Endothelial cell of umbilical vein (primary cell): ENCODE results near the gene SP9. TPM values are rescaled to one million over a fixed set of nuclear protein-coding genes. Genes with fewer than 3 reads are reported as not detected.

Experiments used
- BruUV-seq: library from RNA; stranded (reverse); fragments of 400-500 nt; replicated peaks from 2 replicates; lab custom pipeline; 2021; lab: Mats Ljungman, UMichigan
- CTCF ChIA-PET: fragments of 300-600, 350-600 bp; sonication (Branson Sonifier 250); formaldehyde crosslinking; loops from one replicate; lab custom pipeline; 2021; ENCODE audit warnings: antibody characterized with exemption, inconsistent platforms; lab: Charles Lee
- POLR2A ChIA-PET: fragments of 300-600, 350-600 bp; sonication (Branson Sonifier 250); formaldehyde crosslinking; loops from one replicate; lab custom pipeline; 2021; ENCODE audit warnings: antibody characterized with exemption, inconsistent platforms; lab: Charles Lee
- DNase-seq: peaks from one replicate; pipeline ENCODE4 v3.0.0-alpha.2; 2011; ENCODE audit warnings: low read depth, low spot score
- FAIRE-seq: peaks from 2 replicates; lab custom pipeline; 2011; peaks lifted over from hg19 to GRCh38; lab: Jason Lieb, UNC
- H2AFZ ChIP-seq: 2 replicates; pipeline ENCODE4 v1.6.0; 2012; ENCODE audit warnings: low read depth, low read length, control low read depth, inconsistent platforms
- H3K27ac ChIP-seq: 2 replicates; pipeline ENCODE4 v1.5.1; 2011; ENCODE audit warnings: low read depth, mild to moderate bottlenecking, control low read depth, low read length, moderate library complexity; ENCODE audit not compliant: insufficient read depth
- H3K27me3 ChIP-seq, 2 experiments: 2 replicates each; pipeline versions ENCODE4 v1.6.0 to v1.6.1; 2011; ENCODE audit warnings: low read length in 2 of 2, mixed read lengths in 1 of 2; ENCODE audit not compliant: control insufficient read depth in 2 of 2, insufficient read depth in 2 of 2
- H3K36me3 ChIP-seq, 2 experiments: 2 replicates in 1 of 2; 3 replicates in 1 of 2; pipeline ENCODE4 v1.5.1; 2011; ENCODE audit warnings: low read length in 2 of 2, mild to moderate bottlenecking in 1 of 2, moderate library complexity in 1 of 2; ENCODE audit not compliant: control insufficient read depth in 2 of 2, insufficient read depth in 2 of 2; ENCODE audit errors: extremely low read depth in 1 of 2
- H3K4me1 ChIP-seq: 3 replicates; pipeline ENCODE4 v1.5.1; 2011; ENCODE audit warnings: mild to moderate bottlenecking, low read length; ENCODE audit not compliant: control insufficient read depth, insufficient read depth; ENCODE audit errors: extremely low read depth
- H3K4me2 ChIP-seq: 2 replicates; pipeline ENCODE4 v1.6.1; 2011; ENCODE audit warnings: low read length, control low read depth, mixed read lengths; ENCODE audit not compliant: insufficient read depth
- H3K4me3 ChIP-seq, 3 experiments: fragments of 200-600 bp in 1 of 3; sonication (generic), shearing (Covaris generic) in 1 of 3; replicated peaks in 1 of 3; 2 replicates each; pipeline ENCODE4 v1.5.1; 2011 to 2016; ENCODE audit warnings: control low read depth in 3 of 3, low read length in 3 of 3, mild to moderate bottlenecking in 2 of 3, inconsistent platforms in 1 of 3, low read depth in 1 of 3, moderate library complexity in 1 of 3; ENCODE audit not compliant: insufficient read depth in 1 of 3
- H3K79me2 ChIP-seq: 2 replicates; pipeline ENCODE4 v1.6.0; 2012; ENCODE audit warnings: low read length, inconsistent platforms; ENCODE audit not compliant: control insufficient read depth, insufficient read depth
- H3K9ac ChIP-seq: replicated peaks from 2 replicates; pipeline ENCODE3; 2011; ENCODE audit warnings: low read length, control low read depth; ENCODE audit not compliant: insufficient read depth; ENCODE audit errors: extremely low read depth
- H3K9me1 ChIP-seq: replicated peaks from 3 replicates; pipeline ENCODE4 v1.6.0; 2011; ENCODE audit warnings: mild to moderate bottlenecking, low read length; ENCODE audit not compliant: control insufficient read depth, insufficient read depth; ENCODE audit errors: extremely low read depth
- H3K9me3 ChIP-seq: replicated peaks from 2 replicates; pipeline ENCODE4 v1.5.1; 2012; ENCODE audit warnings: low read length, inconsistent platforms; ENCODE audit not compliant: control insufficient read depth, insufficient read depth
- H4K20me1 ChIP-seq: replicated peaks from 2 replicates; pipeline ENCODE3; 2011; ENCODE audit warnings: mild to moderate bottlenecking, low read length; ENCODE audit not compliant: control insufficient read depth, insufficient read depth; ENCODE audit errors: extremely low read depth
- EZH2 ChIP-seq: IDR thresholded peaks from 2 replicates; pipeline ENCODE4 v1.6.1; 2012; ENCODE audit warnings: borderline replicate concordance, low read depth, mild to moderate bottlenecking, moderate library complexity, low read length, inconsistent platforms; ENCODE audit not compliant: severe bottlenecking
- MYC ChIP-seq: IDR thresholded peaks from one replicate; pipeline ENCODE4 v1.6.1; 2011; ENCODE audit warnings: mild to moderate bottlenecking, low read depth, low read length
- POLR2A ChIP-seq: IDR thresholded peaks from 2 replicates; pipeline ENCODE4 v1.6.1; 2012; ENCODE audit warnings: low read depth, mild to moderate bottlenecking, control low read depth, low read length
- dilution Hi-C: fragments of 300-500 bp; cut with MboI; formaldehyde crosslinking; loops from one replicate; pipeline ENCODE4 v1.15.0; 2019; ENCODE audit warnings: low sequenced_read_pairs; ENCODE audit not compliant: extremely low pct_ligation_motif_present
- intact Hi-C: fragments of 100-400 bp; cut with micrococcal nuclease; formaldehyde crosslinking; loops from one replicate; pipeline ENCODE4 v1.10.0; 2022
- polyA plus RNA-seq, 4 experiments: library from polyadenylated mRNA; depleted of rRNA in 3 of 4; stranded (reverse) in 3 of 4; unstranded in 1 of 4; fragments of >200 nt; gene quantifications; 2 replicates each; pipeline versions ENCODE4 v1.2.1 to v1.2.3, GENCODE V29; 2011 to 2012; ENCODE audit warnings: missing spikeins in 1 of 4
- total RNA-seq: library from RNA; stranded (reverse); gene quantifications from 2 replicates; pipeline ENCODE4 v1.2.3, GENCODE V29; 2021

SP9 gene
- total and polyA plus RNA-seq, 2 donors (not counting 3 experiments of a cell fraction or from before 2014, with no cell fraction given): not detected

- TF ChIP-seq EZH2: peak; percentile 32
- no peak for TF ChIP-seq POLR2A
- Histone ChIP-seq H3K4me2 (peak overlapping the region; percentile 36), H3K36me3 (no peaks in the 10 kb centered on the region), H3K79me2 (no peaks in the 10 kb centered on the region), H2AFZ (peak overlapping the region; percentile 8), H3K9me1 (no peaks in the 10 kb centered on the region), H3K4me3 (peak overlapping the region in 1 of 3 experiments; percentile 15), H3K4me1 (peaks cover 37% of the 10 kb centered on the region), H3K9me3 (no peaks in the 10 kb centered on the region), H3K9ac (no peak overlapping the region), H4K20me1 (no peaks in the 10 kb centered on the region), H3K27me3 (peaks cover 84 to 97% of the 10 kb centered on the region in 2 experiments), H3K27ac (no peak overlapping the region)
- BruUV-seq: no TSS peak
- intact Hi-C loops (loop anchor here (2.0 to 5.0 kb wide), 2 partner anchors 90 to 279 kb away; partner anchors contain the start of gene OLA1), dilution Hi-C loops (no loop called here)
- ChIA-PET CTCF (interaction anchor here (0.6 to 1.9 kb wide), 11 partner anchors 11 to 935 kb away, joined by 3 to 6 read pairs (median 4); no protein-coding TSS in a partner anchor), POLR2A (no interaction called here)
- DNase-seq (peak; percentile 46), FAIRE-seq (peak; percentile 43)
Observed at GRCh38 chr2:174337337-174338146, 2.8 kb downstream of the SP9 start.

GRCh38 chr2:174338147-174338605 lies 3.4 kb downstream of the SP9 start:
- BruUV-seq: no TSS peak

More at GRCh38 chr2:174338147-174338605, 3.4 kb downstream of the SP9 start:
- H3K4me2 ChIP-seq: no peak overlapping the region
- POLR2A ChIA-PET: no interaction called here
- H3K79me2 ChIP-seq: no peaks in the 10 kb centered on the region
- no peak overlapping the region for H3K27ac ChIP-seq
- H3K4me3 ChIP-seq: no peak overlapping the region
- no peaks in the 10 kb centered on the region for H3K9me1 ChIP-seq
- H3K36me3 ChIP-seq: no peaks in the 10 kb centered on the region
- H3K4me1 ChIP-seq: peaks cover 39% of the 10 kb centered on the region
- peaks cover 84 to 97% of the 10 kb centered on the region in 2 experiments for H3K27me3 ChIP-seq
- CTCF ChIA-PET: interaction anchor here (0.6 to 1.9 kb wide), 4 partner anchors 12 to 454 kb away, joined by 3 to 6 read pairs (median 4); no protein-coding TSS in a partner anchor
- no peak overlapping the region for H2AFZ ChIP-seq
- H4K20me1 ChIP-seq: no peaks in the 10 kb centered on the region
- intact Hi-C loops (loop anchor here (5.0 kb wide), 1 partner anchor 91 kb away; the partner anchor contains the start of gene OLA1), dilution Hi-C loops (no loop called here)
- TF ChIP-seq EZH2 (no peak), MYC (no peak), POLR2A (no peak)
- H3K9ac ChIP-seq: no peak overlapping the region
- peak; percentile 26 for DNase-seq
- no peaks in the 10 kb centered on the region for H3K9me3 ChIP-seq
- no peak for FAIRE-seq
